PFSK-1 (cell line): ENCODE results near the gene FRMPD4. TPM values are rescaled to one million over a fixed set of nuclear protein-coding genes. Genes with fewer than 3 reads are reported as not detected.

Experiments
- FOXP2 ChIP-seq: optimal IDR thresholded peaks from 2 replicates; pipeline ENCODE3; 2011; ENCODE audit warnings: borderline replicate concordance, control low read depth, inconsistent platforms; ENCODE audit not compliant: insufficient read depth; ENCODE audit errors: extremely low read length, extremely low read depth
- POLR2AphosphoS5 ChIP-seq: IDR thresholded peaks from 2 replicates; pipeline ENCODE4 v1.6.1; 2012; ENCODE audit warnings: low read depth, mild to moderate bottlenecking, control low read depth, low read length, moderate library complexity
- SIN3A ChIP-seq: IDR thresholded peaks from 2 replicates; pipeline ENCODE4 v1.6.1; 2012; ENCODE audit warnings: mild to moderate bottlenecking, low read length, moderate library complexity, borderline replicate concordance; ENCODE audit not compliant: insufficient read depth
- TAF1 ChIP-seq: IDR thresholded peaks from 2 replicates; pipeline ENCODE4 v1.6.1; 2012; ENCODE audit warnings: low read length, control low read depth, borderline replicate concordance; ENCODE audit not compliant: insufficient read depth
- polyA plus RNA-seq: library from polyadenylated mRNA; unstranded; fragments of >200 nt; gene quantifications from one replicate; pipeline ENCODE4 v1.2.1, GENCODE V29; 2012; ENCODE audit warnings: low read depth, missing spikeins; ENCODE audit not compliant: insufficient read length
- TF ChIP-seq, protein P1 (sequence below), 2 experiments: IDR thresholded peaks; 2 replicates each; pipeline versions ENCODE4 v1.6.1 to v1.8.0; 2011 to 2012; ENCODE audit warnings: low read depth in 2 of 2, low read length in 2 of 2, control low read depth in 1 of 2, inconsistent platforms in 1 of 2, mild to moderate bottlenecking in 1 of 2, moderate library complexity in 1 of 2; ENCODE audit not compliant: insufficient read depth in 1 of 2

Gene FRMPD4
- polyA plus RNA-seq = not detected

GRCh38 chrX:12138361-12139313 is at the start of gene FRMPD4:
TSS of gene FRMPD4 (plus strand) at chrX:12138473. CDS start at chrX:12138972, 499 bp downstream.
- TF ChIP-seq, protein P1, sequence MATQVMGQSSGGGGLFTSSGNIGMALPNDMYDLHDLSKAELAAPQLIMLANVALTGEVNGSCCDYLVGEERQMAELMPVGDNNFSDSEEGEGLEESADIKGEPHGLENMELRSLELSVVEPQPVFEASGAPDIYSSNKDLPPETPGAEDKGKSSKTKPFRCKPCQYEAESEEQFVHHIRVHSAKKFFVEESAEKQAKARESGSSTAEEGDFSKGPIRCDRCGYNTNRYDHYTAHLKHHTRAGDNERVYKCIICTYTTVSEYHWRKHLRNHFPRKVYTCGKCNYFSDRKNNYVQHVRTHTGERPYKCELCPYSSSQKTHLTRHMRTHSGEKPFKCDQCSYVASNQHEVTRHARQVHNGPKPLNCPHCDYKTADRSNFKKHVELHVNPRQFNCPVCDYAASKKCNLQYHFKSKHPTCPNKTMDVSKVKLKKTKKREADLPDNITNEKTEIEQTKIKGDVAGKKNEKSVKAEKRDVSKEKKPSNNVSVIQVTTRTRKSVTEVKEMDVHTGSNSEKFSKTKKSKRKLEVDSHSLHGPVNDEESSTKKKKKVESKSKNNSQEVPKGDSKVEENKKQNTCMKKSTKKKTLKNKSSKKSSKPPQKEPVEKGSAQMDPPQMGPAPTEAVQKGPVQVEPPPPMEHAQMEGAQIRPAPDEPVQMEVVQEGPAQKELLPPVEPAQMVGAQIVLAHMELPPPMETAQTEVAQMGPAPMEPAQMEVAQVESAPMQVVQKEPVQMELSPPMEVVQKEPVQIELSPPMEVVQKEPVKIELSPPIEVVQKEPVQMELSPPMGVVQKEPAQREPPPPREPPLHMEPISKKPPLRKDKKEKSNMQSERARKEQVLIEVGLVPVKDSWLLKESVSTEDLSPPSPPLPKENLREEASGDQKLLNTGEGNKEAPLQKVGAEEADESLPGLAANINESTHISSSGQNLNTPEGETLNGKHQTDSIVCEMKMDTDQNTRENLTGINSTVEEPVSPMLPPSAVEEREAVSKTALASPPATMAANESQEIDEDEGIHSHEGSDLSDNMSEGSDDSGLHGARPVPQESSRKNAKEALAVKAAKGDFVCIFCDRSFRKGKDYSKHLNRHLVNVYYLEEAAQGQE (IDR thresholded peaks at IDR 0.05; ENCODE audit: insufficient read depth in 1 of 2, low read depth in 2 of 2, low read length in 2 of 2) = no peak
- TF ChIP-seq FOXP2 (no peak), POLR2AphosphoS5 (no peak), TAF1 (no peak), SIN3A (no peak)

- TF ChIP-seq, protein P1 (IDR thresholded peaks at IDR 0.05; ENCODE audit: insufficient read depth in 1 of 2, low read depth in 2 of 2, low read length in 2 of 2) = no peak
- no peak for TF ChIP-seq TAF1
- no peak for TF ChIP-seq FOXP2
- no peak for TF ChIP-seq SIN3A
- TF ChIP-seq POLR2AphosphoS5 = no peak
Observed at GRCh38 chrX:12089740-12090139, 48.5 kb upstream of the FRMPD4 start.

DNA sequence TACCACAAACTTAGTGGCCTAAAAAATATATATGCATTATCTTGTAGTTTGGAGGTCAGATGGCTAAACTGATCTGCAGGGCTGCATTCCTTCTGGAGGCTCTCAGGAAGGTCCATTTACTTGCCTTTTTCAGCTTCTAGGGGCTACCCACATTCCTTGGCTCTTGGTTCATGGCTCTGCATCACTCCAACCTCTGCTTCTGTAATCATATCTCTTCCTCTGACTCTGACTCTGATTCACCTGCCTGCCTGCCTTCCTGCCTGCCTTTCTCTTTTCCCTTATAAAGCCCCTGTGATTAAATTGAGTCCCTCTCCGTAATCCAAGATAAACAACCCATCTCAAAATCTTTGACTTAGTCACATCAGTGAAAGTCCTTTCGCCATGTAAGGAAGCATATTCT is 25.0 kb upstream of the FRMPD4 start:
- TF ChIP-seq FOXP2 = no peak

- TF ChIP-seq, protein P1 (IDR thresholded peaks at IDR 0.05; ENCODE audit: insufficient read depth in 1 of 2, low read depth in 2 of 2, low read length in 2 of 2) = no peak
- TF ChIP-seq SIN3A = no peak
- TF ChIP-seq POLR2AphosphoS5 = no peak
- TF ChIP-seq TAF1 = no peak
- no peak for TF ChIP-seq FOXP2
Observed at GRCh38 chrX:12115377-12115776, 22.9 kb upstream of the FRMPD4 start.

DNA sequence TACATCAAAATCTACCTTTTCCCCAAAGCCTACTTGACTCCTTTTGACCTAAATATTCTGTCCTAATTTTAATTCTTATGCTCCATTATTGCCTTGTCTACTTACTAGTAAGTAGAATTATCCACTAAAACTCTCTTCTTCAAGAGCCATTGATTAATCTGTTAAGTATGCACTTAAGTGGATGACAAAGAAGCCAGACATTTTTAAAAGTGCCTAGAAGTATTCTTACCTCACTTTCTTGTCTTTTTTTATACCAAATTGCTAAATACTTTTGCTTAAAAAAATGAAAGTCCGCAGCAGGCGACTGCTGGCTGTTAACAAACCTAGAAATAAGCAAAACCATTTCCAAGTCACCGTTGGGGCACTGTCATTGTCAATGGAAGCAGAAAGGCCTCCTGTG is 20.1 kb upstream of the FRMPD4 start:
- no peak for TF ChIP-seq POLR2AphosphoS5
- TF ChIP-seq TAF1 = no peak
- TF ChIP-seq, protein P1 (IDR thresholded peaks at IDR 0.05; ENCODE audit: insufficient read depth in 1 of 2, low read depth in 2 of 2, low read length in 2 of 2) = no peak
- no peak for TF ChIP-seq FOXP2
- no peak for TF ChIP-seq SIN3A
